Osteocyte (in vitro differentiated cells): ENCODE measurements around the gene ACAD9. TPM values are rescaled to one million over a fixed set of nuclear protein-coding genes. Genes with fewer than 3 reads are reported as not detected.

Source experiments
- DNase-seq: peaks from one replicate; pipeline ENCODE4 v3.0.0; 2021; ENCODE audit warnings: mixed read lengths; ENCODE audit not compliant: unreplicated experiment; ENCODE audit errors: extremely low spot score
- H3K27ac Mint-ChIP-seq: one replicate; pipeline ENCODE4 v1.8.0; 2021; ENCODE audit warnings: mild to moderate bottlenecking, mixed read lengths; ENCODE audit not compliant: unreplicated experiment
- H3K27me3 Mint-ChIP-seq: one replicate; pipeline ENCODE4 v1.8.0; 2021; ENCODE audit warnings: mixed read lengths; ENCODE audit not compliant: unreplicated experiment
- H3K36me3 Mint-ChIP-seq: one replicate; pipeline ENCODE4 v1.8.0; 2021; ENCODE audit warnings: mixed read lengths; ENCODE audit not compliant: unreplicated experiment
- H3K4me1 Mint-ChIP-seq: one replicate; pipeline ENCODE4 v1.8.0; 2021; ENCODE audit warnings: mixed read lengths; ENCODE audit not compliant: unreplicated experiment
- H3K4me3 Mint-ChIP-seq: one replicate; pipeline ENCODE4 v1.8.0; 2021; ENCODE audit warnings: mild to moderate bottlenecking, moderate library complexity, mixed read lengths; ENCODE audit not compliant: unreplicated experiment
- H3K9me3 Mint-ChIP-seq: one replicate; pipeline ENCODE4 v1.8.0; 2021; ENCODE audit warnings: mixed read lengths; ENCODE audit not compliant: unreplicated experiment
- total RNA-seq: library from RNA; stranded (reverse); gene quantifications from 2 replicates; pipeline ENCODE4 v1.2.1, GENCODE V29; 2021
- TF ChIP-seq, protein P1 (sequence below): fragments of 200-600 bp; sonication (generic); IDR thresholded peaks from 2 replicates; pipeline ENCODE4 v1.5.0; 2021; ENCODE audit warnings: antibody characterized with exemption, mild to moderate bottlenecking, moderate library complexity

The ACAD9 gene
- total RNA-seq, 1 donor from 2014 or later, result 45.4 TPM

DNA sequence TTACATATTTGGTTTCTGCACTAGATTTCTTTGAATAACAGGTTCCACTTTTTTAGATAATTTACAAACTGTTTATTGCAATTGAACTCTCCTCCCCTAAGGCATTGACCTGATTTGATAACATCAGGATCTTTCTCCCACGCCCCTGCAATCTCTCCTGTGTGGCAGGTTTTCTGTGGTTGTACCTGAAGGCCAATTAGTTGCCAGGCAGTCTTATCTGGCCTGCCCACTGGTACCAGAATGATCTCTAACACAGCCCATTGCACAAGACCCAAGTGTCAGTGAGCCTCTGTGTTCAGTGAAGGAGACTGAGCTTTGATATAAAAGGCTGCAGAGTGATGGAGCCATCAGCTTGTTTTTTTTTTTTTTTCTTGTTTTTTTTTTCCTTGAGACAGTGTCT, 3.3 kb downstream of the ACAD9 start:
- H3K4me3 Mint-ChIP-seq, result no peak overlapping the region
- no peak overlapping the region for H3K27ac Mint-ChIP-seq

DNA sequence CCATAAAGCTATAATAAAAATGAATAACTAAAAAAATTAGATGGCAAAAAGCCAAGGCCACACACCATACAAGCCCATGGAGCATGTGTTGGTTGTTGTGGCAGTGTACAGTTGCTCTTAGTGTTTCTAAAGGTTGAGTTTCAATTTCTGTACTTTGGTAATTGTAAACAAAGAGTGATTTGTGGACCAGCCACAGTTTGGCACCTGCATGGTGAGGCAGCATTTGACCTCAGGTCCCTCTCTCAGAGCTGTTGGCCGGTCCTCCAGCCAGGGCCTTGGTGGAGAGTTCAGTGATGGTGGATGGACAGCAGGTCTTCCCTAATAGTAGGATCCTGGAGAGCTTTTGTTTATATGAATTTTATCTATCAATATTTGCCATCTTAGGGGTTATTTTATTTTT, 5.6 kb downstream of the ACAD9 start:
- peaks cover 24% of the 10 kb centered on the region for H3K4me1 Mint-ChIP-seq
- no peaks in the 10 kb centered on the region for H3K27me3 Mint-ChIP-seq
- no peak overlapping the region for H3K27ac Mint-ChIP-seq
- no peak for DNase-seq
- peaks cover 21% of the 10 kb centered on the region for H3K36me3 Mint-ChIP-seq
- no peaks in the 10 kb centered on the region for H3K9me3 Mint-ChIP-seq
- no peak overlapping the region for H3K4me3 Mint-ChIP-seq
- TF ChIP-seq, protein P1, sequence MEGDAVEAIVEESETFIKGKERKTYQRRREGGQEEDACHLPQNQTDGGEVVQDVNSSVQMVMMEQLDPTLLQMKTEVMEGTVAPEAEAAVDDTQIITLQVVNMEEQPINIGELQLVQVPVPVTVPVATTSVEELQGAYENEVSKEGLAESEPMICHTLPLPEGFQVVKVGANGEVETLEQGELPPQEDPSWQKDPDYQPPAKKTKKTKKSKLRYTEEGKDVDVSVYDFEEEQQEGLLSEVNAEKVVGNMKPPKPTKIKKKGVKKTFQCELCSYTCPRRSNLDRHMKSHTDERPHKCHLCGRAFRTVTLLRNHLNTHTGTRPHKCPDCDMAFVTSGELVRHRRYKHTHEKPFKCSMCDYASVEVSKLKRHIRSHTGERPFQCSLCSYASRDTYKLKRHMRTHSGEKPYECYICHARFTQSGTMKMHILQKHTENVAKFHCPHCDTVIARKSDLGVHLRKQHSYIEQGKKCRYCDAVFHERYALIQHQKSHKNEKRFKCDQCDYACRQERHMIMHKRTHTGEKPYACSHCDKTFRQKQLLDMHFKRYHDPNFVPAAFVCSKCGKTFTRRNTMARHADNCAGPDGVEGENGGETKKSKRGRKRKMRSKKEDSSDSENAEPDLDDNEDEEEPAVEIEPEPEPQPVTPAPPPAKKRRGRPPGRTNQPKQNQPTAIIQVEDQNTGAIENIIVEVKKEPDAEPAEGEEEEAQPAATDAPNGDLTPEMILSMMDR, result no peak

More for the DNA sequence above, 3.3 kb downstream of the ACAD9 start:
- no peak for DNase-seq
- TF ChIP-seq, protein P1, result no peak
- no peaks in the 10 kb centered on the region for H3K9me3 Mint-ChIP-seq
- peaks cover 42% of the 10 kb centered on the region for H3K4me1 Mint-ChIP-seq
- H3K36me3 Mint-ChIP-seq, result peaks cover 16% of the 10 kb centered on the region
- H3K27me3 Mint-ChIP-seq, result no peaks in the 10 kb centered on the region

DNA sequence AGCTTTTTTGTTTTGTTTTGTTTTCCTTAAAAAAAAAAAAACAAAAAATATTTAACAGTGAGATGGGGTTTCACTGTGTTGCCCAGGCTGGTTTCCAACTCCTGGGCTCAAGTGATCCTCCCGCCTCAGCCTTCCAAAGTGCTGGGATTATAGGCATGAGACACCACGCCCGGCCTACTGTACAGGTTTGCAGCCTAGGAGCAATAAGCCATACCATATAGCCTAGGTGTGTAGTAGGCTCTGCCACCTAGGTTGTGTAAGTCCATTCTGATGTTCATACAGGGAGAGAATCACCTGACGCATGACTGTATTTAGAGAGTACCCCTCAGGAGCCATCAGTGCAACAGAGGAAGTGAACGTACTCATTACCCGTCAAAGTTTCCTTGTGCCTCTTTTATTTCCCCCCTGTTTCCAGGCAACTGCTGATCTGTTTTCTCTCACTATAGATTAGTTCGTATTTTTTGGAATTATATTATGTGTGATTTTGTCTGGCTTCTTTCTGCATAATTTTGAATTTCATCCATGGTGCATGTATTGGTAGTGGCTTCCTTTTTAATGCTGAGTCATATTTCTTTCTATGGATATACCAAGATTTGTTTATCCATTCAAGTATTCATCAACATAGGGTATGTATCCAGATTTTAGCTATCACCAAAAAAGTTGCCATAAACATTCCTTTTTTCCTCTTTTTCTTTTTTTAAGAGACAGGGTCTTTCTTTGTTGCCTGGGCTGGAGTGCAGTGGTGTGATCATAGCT, 9.9 kb downstream of the ACAD9 start:
- peaks cover 21% of the 10 kb centered on the region for H3K36me3 Mint-ChIP-seq

DNA sequence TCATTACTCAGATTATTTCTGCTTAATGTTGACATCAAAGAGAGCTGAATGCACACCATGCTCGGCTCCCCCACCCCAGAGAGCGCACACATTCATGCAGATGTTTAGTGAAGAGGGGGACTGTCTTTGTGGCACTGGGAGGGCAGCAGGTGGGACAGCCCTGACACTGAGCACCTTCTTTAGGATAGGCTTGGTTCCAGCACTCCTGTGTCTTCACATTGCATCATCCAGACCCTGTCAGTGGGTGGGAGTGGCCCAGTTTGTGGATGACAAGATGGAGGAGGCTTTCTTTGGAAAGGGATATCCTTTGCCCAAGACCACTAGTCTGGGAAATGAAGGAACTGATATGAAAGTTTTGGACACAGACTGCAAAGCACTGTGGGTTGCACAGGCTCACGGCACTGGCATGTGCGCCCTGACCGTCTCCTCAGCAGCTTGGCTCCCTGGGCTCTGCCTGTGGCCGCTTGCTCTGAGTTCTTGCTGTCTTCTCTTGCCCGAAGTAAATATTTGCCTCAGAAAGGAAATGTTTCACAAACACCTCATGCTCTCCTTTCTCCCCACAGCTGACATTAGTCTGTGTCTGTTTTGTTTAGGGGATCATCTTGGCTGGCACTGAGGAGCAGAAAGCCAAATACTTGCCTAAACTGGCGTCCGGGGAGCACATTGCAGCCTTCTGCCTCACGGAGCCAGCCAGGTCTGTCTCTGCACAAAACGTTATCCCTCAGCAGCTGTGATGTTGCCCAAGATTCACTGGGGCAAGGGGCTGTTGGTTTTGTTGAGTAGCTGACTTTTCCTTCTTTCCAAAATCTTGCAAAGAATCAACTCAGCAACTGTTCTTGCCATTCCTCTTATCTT, 16.6 kb downstream of the ACAD9 start:
- H3K27me3 Mint-ChIP-seq, result no peaks in the 10 kb centered on the region
- DNase-seq, result no peak
- H3K27ac Mint-ChIP-seq, result peak overlapping the region; percentile 38
- H3K4me1 Mint-ChIP-seq, result no peaks in the 10 kb centered on the region
- no peaks in the 10 kb centered on the region for H3K9me3 Mint-ChIP-seq
- TF ChIP-seq, protein P1, result no peak
- peaks cover 47% of the 10 kb centered on the region for H3K36me3 Mint-ChIP-seq
- H3K4me3 Mint-ChIP-seq, result no peak overlapping the region

More for the DNA sequence above, 9.9 kb downstream of the ACAD9 start:
- Mint-ChIP-seq H3K27me3 (no peaks in the 10 kb centered on the region), H3K4me1 (no peaks in the 10 kb centered on the region), H3K9me3 (no peaks in the 10 kb centered on the region), H3K4me3 (no peak overlapping the region), H3K27ac (peak overlapping the region; percentile 4)
- TF ChIP-seq, protein P1, result no peak
- DNase-seq, result no peak

DNA sequence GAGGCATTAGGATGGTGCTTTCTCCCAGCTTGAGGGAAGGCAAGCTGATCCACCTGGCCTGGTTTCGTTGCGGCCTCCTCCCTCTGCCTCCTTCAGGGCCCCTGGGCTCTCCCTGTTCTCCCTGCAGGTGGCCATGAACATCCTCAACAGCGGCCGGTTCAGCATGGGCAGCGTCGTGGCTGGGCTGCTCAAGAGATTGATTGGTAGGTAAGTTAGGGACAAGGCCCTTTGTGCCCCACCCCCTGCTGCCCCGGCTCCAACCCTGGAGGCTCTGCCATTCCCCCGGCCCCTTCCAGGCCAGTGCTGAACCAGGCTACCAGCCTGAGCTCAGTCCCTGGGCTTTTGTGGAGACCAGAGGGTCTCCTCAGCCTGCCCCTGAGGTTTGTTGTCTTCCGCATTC, 23.0 kb downstream of the ACAD9 start:
- no peak for DNase-seq
- Mint-ChIP-seq H3K9me3 (no peaks in the 10 kb centered on the region), H3K27ac (no peak overlapping the region), H3K36me3 (peaks cover 49% of the 10 kb centered on the region), H3K4me3 (no peak overlapping the region), H3K4me1 (no peaks in the 10 kb centered on the region), H3K27me3 (no peaks in the 10 kb centered on the region)
- TF ChIP-seq, protein P1, result no peak
